Transverse colon (tissue), 4 donors: ENCODE measurements around the gene ARHGAP22. TPM values are rescaled to one million over a fixed set of nuclear protein-coding genes. Genes with fewer than 3 reads are reported as not detected.

Experiments
- DNase-seq: peaks from one replicate; pipeline ENCODE4 v3.0.0-alpha.2; 2019
- H3K27ac ChIP-seq, 4 donors: fragments of 200-600 bp; sonication (generic); 2 replicates each; pipeline ENCODE4 v1.5.1; 2016 to 2018; ENCODE audit warnings: inconsistent platforms in 4 of 4
- H3K27me3 ChIP-seq: fragments of 200-600 bp; sonication (generic); 2 replicates; pipeline ENCODE4 v1.5.1; 2017; ENCODE audit warnings: inconsistent platforms
- H3K36me3 ChIP-seq, 4 donors: fragments of 200-600 bp; sonication (generic); 2 replicates each; pipeline ENCODE4 v1.5.1; 2017 to 2019; ENCODE audit warnings: inconsistent platforms in 4 of 4
- H3K4me1 ChIP-seq, 4 donors: fragments of 200-600 bp; sonication (generic); 2 replicates each; pipeline ENCODE4 v1.5.1; 2017 to 2020; ENCODE audit warnings: inconsistent platforms in 4 of 4
- H3K4me3 ChIP-seq, 4 donors: fragments of 200-600 bp; sonication (generic); 1 replicate in 1 of 4; 2 replicates in 3 of 4; pipeline versions ENCODE4 v1.5.1 to v1.6.1; 2017 to 2019; ENCODE audit warnings: inconsistent platforms in 4 of 4
- H3K9me3 ChIP-seq, 2 donors: fragments of 200-600 bp; sonication (generic); 2 replicates each; pipeline ENCODE4 v1.5.1; 2017 to 2019; ENCODE audit warnings: inconsistent platforms in 2 of 2
- EP300 ChIP-seq: sonication (generic); formaldehyde crosslinking; IDR thresholded peaks from one replicate; pipeline ENCODE4 v1.6.1; 2017; ENCODE audit warnings: antibody characterized with exemption, low read depth
- POLR2A ChIP-seq: fragments of 450-650 bp; IDR thresholded peaks from one replicate; pipeline ENCODE4 v1.6.1; 2016; ENCODE audit warnings: antibody characterized with exemption, mild to moderate bottlenecking, moderate library complexity
- POLR2AphosphoS5 ChIP-seq, 3 donors: sonication (generic); formaldehyde crosslinking; IDR thresholded peaks; one replicate each; pipeline ENCODE4 v1.6.1; 2016; ENCODE audit warnings: antibody characterized with exemption in 3 of 3
- WGBS, 2 donors: methylation state at CpG; one replicate each; pipeline ENCODE4 v1.1.5; 2018; ENCODE audit warnings: low coverage in 1 of 2; 5-methylcytosine and 5-hydroxymethylcytosine counted together
- in situ Hi-C, 4 donors: fragments of 200-750 bp; cut with MboI; loops; one replicate each; pipeline versions ENCODE4 v1.15.0 to v1.15.1; 2017; ENCODE audit warnings: low sequenced_read_pairs in 3 of 4, low pct_ligation_motif_present in 1 of 4, low pct_unique_long_range_greater_than_20kb in 1 of 4
- intact Hi-C: fragments of 100-400 bp; cut with DNase I; formaldehyde crosslinking; loops from one replicate; pipeline ENCODE4 v1.15.1; 2023; ENCODE audit warnings: low total_unique reads
- total RNA-seq, 4 donors: library from RNA; depleted of rRNA; stranded (reverse); fragments of >200 nt; gene quantifications; one replicate each; pipeline ENCODE4 v1.1.0, GENCODE V29; 2016
- TF ChIP-seq, protein P1 (sequence below), 5 experiments: fragments of 200-600 bp in 3 of 5; fragments of 450-650 bp in 2 of 5; sonication (generic) in 3 of 5; IDR thresholded peaks; 1 replicate in 2 of 5; 2 replicates in 3 of 5; pipeline ENCODE4 v1.5.1; 2016 to 2017; ENCODE audit warnings: antibody characterized with exemption in 5 of 5, inconsistent platforms in 3 of 5, mild to moderate bottlenecking in 2 of 5, moderate library complexity in 1 of 5

ARHGAP22 gene
- total RNA-seq, 4 donors from 2014 or later = 1.4 to 3.4 (median 1.7) TPM; not detected in 1

DNA sequence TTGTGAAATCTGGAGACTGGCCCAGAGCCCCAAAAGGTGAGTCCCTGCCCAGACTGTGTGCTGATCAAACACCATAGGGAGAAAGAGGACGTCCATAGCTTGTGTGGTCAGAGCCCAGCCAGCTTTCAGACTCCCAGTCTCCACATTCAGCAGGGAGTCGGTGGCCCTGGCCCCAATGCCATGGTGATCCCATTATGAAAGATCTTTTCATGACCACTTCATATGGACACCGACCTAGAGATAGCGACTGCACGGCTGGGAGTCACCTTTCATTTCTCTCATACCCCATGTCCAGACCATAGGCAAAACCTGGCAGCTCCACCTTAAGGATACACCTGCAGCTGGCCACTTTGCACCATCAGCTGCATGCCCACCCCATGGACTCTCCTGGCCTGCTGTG lies 126.4 kb downstream of the ARHGAP22 start:
- H3K9me3 ChIP-seq = no peaks in the 10 kb centered on the region
- no peaks in the 10 kb centered on the region for H3K36me3 ChIP-seq
- H3K4me1 ChIP-seq = no peaks in the 10 kb centered on the region
- no peak overlapping the region for H3K4me3 ChIP-seq
- intact Hi-C loops = no loop called here
- DNase-seq = no peak
- in situ Hi-C loops = no loop called here
- no peak overlapping the region for H3K27ac ChIP-seq
- TF ChIP-seq POLR2AphosphoS5 (IDR thresholded peaks at IDR 0.05) (no peak), POLR2A (no peak), EP300 (no peak)
- TF ChIP-seq, protein P1, sequence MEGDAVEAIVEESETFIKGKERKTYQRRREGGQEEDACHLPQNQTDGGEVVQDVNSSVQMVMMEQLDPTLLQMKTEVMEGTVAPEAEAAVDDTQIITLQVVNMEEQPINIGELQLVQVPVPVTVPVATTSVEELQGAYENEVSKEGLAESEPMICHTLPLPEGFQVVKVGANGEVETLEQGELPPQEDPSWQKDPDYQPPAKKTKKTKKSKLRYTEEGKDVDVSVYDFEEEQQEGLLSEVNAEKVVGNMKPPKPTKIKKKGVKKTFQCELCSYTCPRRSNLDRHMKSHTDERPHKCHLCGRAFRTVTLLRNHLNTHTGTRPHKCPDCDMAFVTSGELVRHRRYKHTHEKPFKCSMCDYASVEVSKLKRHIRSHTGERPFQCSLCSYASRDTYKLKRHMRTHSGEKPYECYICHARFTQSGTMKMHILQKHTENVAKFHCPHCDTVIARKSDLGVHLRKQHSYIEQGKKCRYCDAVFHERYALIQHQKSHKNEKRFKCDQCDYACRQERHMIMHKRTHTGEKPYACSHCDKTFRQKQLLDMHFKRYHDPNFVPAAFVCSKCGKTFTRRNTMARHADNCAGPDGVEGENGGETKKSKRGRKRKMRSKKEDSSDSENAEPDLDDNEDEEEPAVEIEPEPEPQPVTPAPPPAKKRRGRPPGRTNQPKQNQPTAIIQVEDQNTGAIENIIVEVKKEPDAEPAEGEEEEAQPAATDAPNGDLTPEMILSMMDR (IDR thresholded peaks at IDR 0.05) = no peak
- 89% methylated on average over 5 of the region's 5 CpGs; no CpG with 5 or more reads in 1 of the 2 donors for WGBS, 2 donors
- no peaks in the 10 kb centered on the region for H3K27me3 ChIP-seq

DNA sequence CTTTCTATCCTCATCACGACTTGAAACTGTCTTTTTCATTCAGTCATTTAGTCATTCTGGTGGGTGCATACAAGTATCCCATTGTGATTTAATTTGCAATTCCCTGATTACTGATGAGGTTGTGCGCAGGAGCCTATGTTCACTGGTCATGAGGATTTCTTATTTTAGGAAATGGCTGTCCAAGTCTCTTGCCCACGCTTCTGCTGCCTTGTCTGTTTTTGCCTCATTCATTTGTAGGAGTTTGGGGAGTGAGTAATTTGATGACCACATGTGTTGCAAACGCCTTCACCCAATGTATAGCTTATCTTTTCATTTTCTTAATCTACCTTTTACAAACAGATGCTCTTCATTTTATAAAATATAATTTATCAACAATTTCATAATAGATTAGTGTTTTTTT lies 127.3 kb downstream of the ARHGAP22 start:
- Histone ChIP-seq H3K4me3 (no peak overlapping the region), H3K36me3 (no peaks in the 10 kb centered on the region), H3K27me3 (no peaks in the 10 kb centered on the region), H3K27ac (no peak overlapping the region), H3K9me3 (no peaks in the 10 kb centered on the region), H3K4me1 (no peaks in the 10 kb centered on the region)
- intact Hi-C loops = no loop called here
- in situ Hi-C loops = no loop called here
- no peak for DNase-seq
- WGBS, 2 donors = 75 to 76% methylated on average over 4 of the region's 4 CpGs
- TF ChIP-seq EP300 (no peak), POLR2AphosphoS5 (IDR thresholded peaks at IDR 0.05) (no peak), POLR2A (no peak)
- TF ChIP-seq, protein P1 (IDR thresholded peaks at IDR 0.05) = no peak

DNA sequence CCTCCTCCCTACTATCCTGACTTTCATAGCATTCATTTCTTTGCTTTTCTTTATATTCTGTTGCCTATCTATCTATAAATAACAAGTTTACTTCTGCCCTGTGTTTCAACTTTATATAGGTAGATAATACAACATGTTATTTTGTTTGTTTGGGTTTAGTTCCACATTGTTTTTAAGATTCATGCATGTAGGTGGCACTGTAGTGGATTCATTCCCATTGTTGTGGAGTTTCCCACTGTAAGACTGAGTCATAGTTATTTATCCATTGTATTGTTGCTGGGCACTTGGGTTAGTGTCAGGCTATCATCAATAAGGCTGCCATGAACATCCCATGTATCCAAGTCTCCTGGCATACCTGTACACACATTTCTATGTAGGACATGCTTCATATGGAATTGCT lies 127.7 kb downstream of the ARHGAP22 start:
- TF ChIP-seq POLR2AphosphoS5 (IDR thresholded peaks at IDR 0.05) (no peak), EP300 (no peak), POLR2A (no peak)
- TF ChIP-seq, protein P1 (IDR thresholded peaks at IDR 0.05) = no peak
- H3K4me3 ChIP-seq = no peak overlapping the region
- no peaks in the 10 kb centered on the region for H3K4me1 ChIP-seq
- no peak for DNase-seq
- in situ Hi-C loops = no loop called here
- no peak overlapping the region for H3K27ac ChIP-seq
- no peaks in the 10 kb centered on the region for H3K27me3 ChIP-seq
- intact Hi-C loops = no loop called here
- H3K36me3 ChIP-seq = no peaks in the 10 kb centered on the region
- no peaks in the 10 kb centered on the region for H3K9me3 ChIP-seq

DNA sequence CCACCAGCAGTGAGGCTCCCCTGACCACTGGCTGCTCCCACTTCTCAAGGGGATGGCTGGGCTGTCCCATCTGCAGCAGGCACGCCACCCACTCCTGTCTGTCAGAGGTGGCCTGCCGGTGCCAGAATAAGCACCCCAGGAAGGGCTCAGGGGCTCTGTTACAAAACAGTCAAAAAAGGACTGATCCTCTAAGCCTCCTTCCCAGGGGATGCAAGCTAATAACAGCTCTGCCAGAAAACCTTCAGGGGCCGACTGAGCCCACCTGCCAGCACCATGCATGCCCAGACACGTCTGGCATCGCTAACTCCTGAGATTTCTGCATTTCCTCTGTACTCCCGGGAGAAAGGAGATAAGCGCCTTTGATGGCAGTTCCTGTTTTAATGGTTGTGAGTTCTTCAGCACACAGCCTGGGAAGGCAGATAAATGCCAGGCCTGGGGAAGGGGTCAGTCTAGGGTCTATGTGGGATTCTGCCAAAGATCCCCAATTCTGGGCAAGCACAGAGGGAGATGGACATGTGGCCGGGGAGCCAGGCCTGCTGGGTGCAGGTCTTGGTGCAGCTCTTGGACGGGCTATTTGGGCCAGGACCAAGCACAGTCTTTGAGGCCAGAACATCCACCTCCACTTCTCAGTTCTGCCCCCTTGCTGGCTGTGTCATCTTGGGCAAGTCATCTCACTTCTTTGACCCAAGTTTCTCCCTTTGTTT lies 128.4 kb downstream of the ARHGAP22 start:
- H3K9me3 ChIP-seq = no peaks in the 10 kb centered on the region
- intact Hi-C loops = no loop called here
- in situ Hi-C loops = no loop called here
- DNase-seq = no peak
- no peak overlapping the region for H3K4me3 ChIP-seq
- H3K27me3 ChIP-seq = no peaks in the 10 kb centered on the region
- H3K36me3 ChIP-seq = no peaks in the 10 kb centered on the region
- 82% methylated on average over 8 of the region's 9 CpGs; no CpG with 5 or more reads in 1 of the 2 donors for WGBS, 2 donors
- TF ChIP-seq POLR2AphosphoS5 (IDR thresholded peaks at IDR 0.05) (no peak), POLR2A (no peak), EP300 (no peak)
- TF ChIP-seq, protein P1 (IDR thresholded peaks at IDR 0.05) = no peak
- no peak overlapping the region for H3K27ac ChIP-seq
- no peaks in the 10 kb centered on the region for H3K4me1 ChIP-seq
